ENCODE data around the gene ACSS2. TPM values are rescaled to one million over a fixed set of nuclear protein-coding genes. Genes with fewer than 3 reads are reported as not detected.

The ACSS2 gene, protein sequence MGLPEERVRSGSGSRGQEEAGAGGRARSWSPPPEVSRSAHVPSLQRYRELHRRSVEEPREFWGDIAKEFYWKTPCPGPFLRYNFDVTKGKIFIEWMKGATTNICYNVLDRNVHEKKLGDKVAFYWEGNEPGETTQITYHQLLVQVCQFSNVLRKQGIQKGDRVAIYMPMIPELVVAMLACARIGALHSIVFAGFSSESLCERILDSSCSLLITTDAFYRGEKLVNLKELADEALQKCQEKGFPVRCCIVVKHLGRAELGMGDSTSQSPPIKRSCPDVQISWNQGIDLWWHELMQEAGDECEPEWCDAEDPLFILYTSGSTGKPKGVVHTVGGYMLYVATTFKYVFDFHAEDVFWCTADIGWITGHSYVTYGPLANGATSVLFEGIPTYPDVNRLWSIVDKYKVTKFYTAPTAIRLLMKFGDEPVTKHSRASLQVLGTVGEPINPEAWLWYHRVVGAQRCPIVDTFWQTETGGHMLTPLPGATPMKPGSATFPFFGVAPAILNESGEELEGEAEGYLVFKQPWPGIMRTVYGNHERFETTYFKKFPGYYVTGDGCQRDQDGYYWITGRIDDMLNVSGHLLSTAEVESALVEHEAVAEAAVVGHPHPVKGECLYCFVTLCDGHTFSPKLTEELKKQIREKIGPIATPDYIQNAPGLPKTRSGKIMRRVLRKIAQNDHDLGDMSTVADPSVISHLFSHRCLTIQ
- total RNA-seq = 10 to 100 TPM; 45.6 to 47.7 TPM

GRCh38 chr20:34876406-34877282 lies at the start of gene ACSS2:
TSS of gene ACSS2 (plus strand) at chr20:34876612. CDS start at chr20:34876646, 34 bp downstream.
- CTCF ChIA-PET = interaction anchor here (0.7 to 5.7 kb wide), 13 partner anchors 8 to 271 kb away, joined by 3 to 139 read pairs (median 4); partner anchors contain the start of genes EDEM2, GSS and MYH7B
- peak within 1 kb of the TSS; percentile 80 for H3K27ac Mint-ChIP-seq
- POLR2A ChIA-PET = interaction anchor here (0.9 to 2.5 kb wide), 3 partner anchors 11 to 79 kb away, joined by 3 to 13 read pairs (median 3); partner anchors contain the start of genes GSS and MYH7B
- peaks cover 48% of the 10 kb centered on the region for H3K4me1 Mint-ChIP-seq (ENCODE audit: low read depth)
- H3K27me3 Mint-ChIP-seq = no peaks in the 10 kb centered on the region
- peak; percentile 99 for DNase-seq
- H3K9me3 Mint-ChIP-seq = no peaks in the 10 kb centered on the region
- H3K4me3 Mint-ChIP-seq = peak within 1 kb of the TSS; percentile 84
- no peaks in the 10 kb centered on the region for H3K36me3 Mint-ChIP-seq
- intact Hi-C loops (cut with micrococcal nuclease) = loop anchor here (1.0 to 10.0 kb wide), 5 partner anchors 15 to 738 kb away; partner anchors contain the start of genes NCOA6, SPAG4 and TRPC4AP

DNA sequence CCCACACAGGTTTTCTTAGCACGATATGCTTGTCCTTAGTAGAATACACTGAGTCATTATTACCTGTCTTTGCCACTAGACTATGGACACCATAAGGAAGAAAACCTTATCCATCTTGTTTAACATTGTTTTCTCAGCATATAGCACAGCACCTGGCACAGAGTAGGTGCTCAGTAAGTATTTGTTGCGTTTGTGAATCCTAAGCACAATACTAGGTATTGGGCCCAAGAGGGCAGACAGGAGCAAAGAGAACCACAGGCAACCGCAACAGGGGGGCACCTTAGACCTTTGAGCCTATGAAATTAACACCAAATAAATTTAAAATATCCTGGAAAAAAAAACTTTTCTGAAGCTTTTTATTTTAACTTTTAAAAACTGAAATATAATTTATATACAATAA lies 47.2 kb upstream of the ACSS2 start:
- intact Hi-C loops (cut with micrococcal nuclease) = loop anchor here (10.0 kb wide), 1 partner anchor 114 kb away; no protein-coding TSS in a partner anchor
- H3K4me3 Mint-ChIP-seq = no peak overlapping the region
- POLR2A ChIA-PET = no interaction called here

DNA sequence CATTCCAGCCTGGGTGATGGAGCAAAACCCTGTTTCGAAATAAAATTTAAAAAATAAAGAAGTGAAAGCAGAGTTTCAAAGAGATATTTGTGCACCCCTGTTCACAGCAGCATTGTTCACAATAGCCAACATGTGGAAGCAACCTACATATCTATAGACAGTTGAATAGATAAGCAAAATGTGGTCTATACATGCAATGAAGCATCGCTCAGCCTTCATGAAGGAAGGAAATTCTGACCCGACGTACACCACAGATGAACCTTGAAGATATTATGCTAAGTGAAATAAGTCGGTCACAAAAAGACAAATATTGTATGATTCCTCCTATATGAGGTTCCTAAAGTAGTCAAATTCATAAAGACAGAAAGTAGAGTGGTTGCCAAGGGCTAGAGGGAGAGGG lies 44.5 kb upstream of the ACSS2 start:
- Mint-ChIP-seq H3K27me3 (peaks cover 10% of the 10 kb centered on the region), H3K27ac (no peak overlapping the region), H3K9me3 (no peaks in the 10 kb centered on the region), H3K4me1 (ENCODE audit: low read depth) (no peaks in the 10 kb centered on the region), H3K4me3 (no peak overlapping the region), H3K36me3 (no peaks in the 10 kb centered on the region)
- intact Hi-C loops (cut with micrococcal nuclease) = loop anchor here (10.0 kb wide), 1 partner anchor 433 kb away; no protein-coding TSS in a partner anchor
- ChIA-PET CTCF (interaction anchor here (0.6 to 2.2 kb wide), 5 partner anchors 13 to 264 kb away, joined by 3 to 14 read pairs (median 5); partner anchors contain the start of genes GSS and MYH7B), POLR2A (no interaction called here)
- no peak for DNase-seq

More for the DNA sequence above, 47.2 kb upstream of the ACSS2 start:
- peaks cover 6% of the 10 kb centered on the region for H3K27me3 Mint-ChIP-seq
- DNase-seq = no peak
- CTCF ChIA-PET = no interaction called here
- no peak overlapping the region for H3K27ac Mint-ChIP-seq
- peaks cover 8% of the 10 kb centered on the region for H3K36me3 Mint-ChIP-seq
- peaks cover 10% of the 10 kb centered on the region for H3K4me1 Mint-ChIP-seq (ENCODE audit: low read depth)
- H3K9me3 Mint-ChIP-seq = no peaks in the 10 kb centered on the region

DNA sequence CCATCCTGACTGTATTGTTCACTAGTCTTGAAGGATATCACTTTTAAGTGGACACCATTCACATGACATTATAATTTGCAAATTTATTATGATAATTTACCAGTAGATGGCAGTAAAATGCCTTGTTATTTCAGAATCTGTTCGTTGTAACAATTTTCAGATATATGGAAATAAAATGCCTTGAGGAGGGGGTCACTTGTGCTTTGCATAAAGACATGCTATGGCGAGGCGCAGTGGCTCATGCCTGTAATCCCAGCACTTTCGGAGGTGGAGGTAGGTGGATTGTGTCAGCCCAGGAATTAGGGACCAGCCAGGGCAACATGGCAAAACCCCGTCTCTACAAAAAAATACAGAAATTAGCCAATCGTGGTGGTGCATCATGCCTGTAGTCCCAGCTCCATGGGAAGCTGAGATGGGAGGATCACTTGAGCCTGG lies 41.9 kb upstream of the ACSS2 start:
- POLR2A ChIA-PET = no interaction called here
- peak overlapping the region; percentile 42 for H3K27ac Mint-ChIP-seq
- no peaks in the 10 kb centered on the region for H3K36me3 Mint-ChIP-seq
- CTCF ChIA-PET = interaction anchor here (0.7 to 1.7 kb wide), 6 partner anchors 8 to 502 kb away, joined by 3 to 4 read pairs (median 3); partner anchors contain the start of genes GSS and MYH7B
- intact Hi-C loops (cut with micrococcal nuclease) = loop anchor here (1.0 to 10.0 kb wide), 4 partner anchors 40 to 430 kb away; no protein-coding TSS in a partner anchor
- no peak for DNase-seq
- H3K9me3 Mint-ChIP-seq = no peaks in the 10 kb centered on the region
- no peak overlapping the region for H3K4me3 Mint-ChIP-seq
- H3K4me1 Mint-ChIP-seq (ENCODE audit: low read depth) = no peaks in the 10 kb centered on the region
- peaks cover 10% of the 10 kb centered on the region for H3K27me3 Mint-ChIP-seq

GRCh38 chr20:34842143-34842542 lies 34.3 kb upstream of the ACSS2 start:
- Mint-ChIP-seq H3K4me1 (ENCODE audit: low read depth) (no peaks in the 10 kb centered on the region), H3K27me3 (no peaks in the 10 kb centered on the region), H3K27ac (no peak overlapping the region), H3K9me3 (no peaks in the 10 kb centered on the region), H3K36me3 (no peaks in the 10 kb centered on the region), H3K4me3 (no peak overlapping the region)
- POLR2A ChIA-PET = no interaction called here
- DNase-seq = no peak
- intact Hi-C loops (cut with micrococcal nuclease) = no loop called here
- CTCF ChIA-PET = no interaction called here

- CTCF ChIA-PET = no interaction called here
- Mint-ChIP-seq H3K4me1 (ENCODE audit: low read depth) (no peaks in the 10 kb centered on the region), H3K27me3 (no peaks in the 10 kb centered on the region), H3K4me3 (no peak overlapping the region), H3K27ac (no peak overlapping the region), H3K9me3 (no peaks in the 10 kb centered on the region), H3K36me3 (no peaks in the 10 kb centered on the region)
- intact Hi-C loops (cut with micrococcal nuclease) = no loop called here
- no peak for DNase-seq
- POLR2A ChIA-PET = no interaction called here
Observed at GRCh38 chr20:34843421-34843820, 33.0 kb upstream of the ACSS2 start.

DNA sequence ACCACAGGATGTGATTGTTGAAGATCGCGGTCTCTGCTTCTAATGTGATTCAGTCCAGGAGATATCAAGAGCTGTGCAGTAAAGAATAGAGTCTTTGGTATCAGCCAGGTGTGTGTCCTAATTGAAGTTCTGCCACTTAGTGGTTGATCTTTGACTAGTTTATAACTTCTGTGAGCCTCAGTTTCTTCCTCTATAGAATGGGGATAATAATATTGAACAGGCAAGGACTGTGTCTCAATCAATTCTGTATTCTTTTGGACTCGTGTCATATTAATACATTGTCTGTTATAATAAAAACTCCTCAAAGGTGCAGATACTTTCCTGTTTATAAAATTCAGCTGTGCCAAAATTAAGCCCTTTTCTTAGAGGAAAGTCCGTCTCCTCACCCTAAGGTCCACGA lies 27.8 kb upstream of the ACSS2 start:
- intact Hi-C loops (cut with micrococcal nuclease) = no loop called here
- no peak overlapping the region for H3K4me3 Mint-ChIP-seq
- no peak overlapping the region for H3K27ac Mint-ChIP-seq
- no peaks in the 10 kb centered on the region for H3K9me3 Mint-ChIP-seq
- peaks cover 5% of the 10 kb centered on the region for H3K36me3 Mint-ChIP-seq
- ChIA-PET POLR2A (no interaction called here), CTCF (no interaction called here)
- no peak for DNase-seq
- H3K4me1 Mint-ChIP-seq (ENCODE audit: low read depth) = no peaks in the 10 kb centered on the region
- no peaks in the 10 kb centered on the region for H3K27me3 Mint-ChIP-seq

DNA sequence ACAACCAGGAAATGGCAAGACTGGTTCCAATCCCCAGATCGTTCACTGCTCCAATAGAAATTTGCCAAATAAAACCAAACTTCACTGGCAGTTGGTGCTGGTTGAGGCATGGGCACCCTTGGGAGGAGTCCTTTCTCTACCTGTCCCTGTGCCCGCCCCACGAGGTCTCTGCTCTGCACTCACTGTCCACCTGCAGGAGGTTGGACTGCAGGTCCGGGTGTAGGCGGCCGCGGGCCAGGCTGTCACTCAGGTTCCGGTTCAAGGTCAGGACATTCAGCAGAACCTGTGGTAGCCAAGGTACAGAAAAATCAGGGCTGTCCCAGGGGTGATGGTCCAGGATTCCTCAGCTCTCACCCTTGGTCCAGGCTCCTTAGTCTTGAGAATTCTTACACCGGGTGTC lies 26.6 kb upstream of the ACSS2 start:
- DNase-seq = no peak
- POLR2A ChIA-PET = no interaction called here
- Mint-ChIP-seq H3K4me1 (ENCODE audit: low read depth) (no peaks in the 10 kb centered on the region), H3K27me3 (no peaks in the 10 kb centered on the region), H3K4me3 (no peak overlapping the region), H3K9me3 (no peaks in the 10 kb centered on the region), H3K36me3 (peaks cover 5% of the 10 kb centered on the region), H3K27ac (no peak overlapping the region)
- CTCF ChIA-PET = interaction anchor here (1.2 kb wide), 1 partner anchor 102 kb away, joined by 3 read pairs; no protein-coding TSS in a partner anchor
- intact Hi-C loops (cut with micrococcal nuclease) = no loop called here

GRCh38 chr20:34850969-34851368 lies 25.4 kb upstream of the ACSS2 start:
- Mint-ChIP-seq H3K9me3 (no peaks in the 10 kb centered on the region), H3K36me3 (peaks cover 5% of the 10 kb centered on the region), H3K27ac (no peak overlapping the region), H3K27me3 (no peaks in the 10 kb centered on the region), H3K4me1 (ENCODE audit: low read depth) (no peaks in the 10 kb centered on the region), H3K4me3 (no peak overlapping the region)
- DNase-seq = no peak
- POLR2A ChIA-PET = no interaction called here
- CTCF ChIA-PET = interaction anchor here (0.5 to 1.2 kb wide), 2 partner anchors 101 to 235 kb away, joined by 3 read pairs; no protein-coding TSS in a partner anchor
- intact Hi-C loops (cut with micrococcal nuclease) = no loop called here

DNA sequence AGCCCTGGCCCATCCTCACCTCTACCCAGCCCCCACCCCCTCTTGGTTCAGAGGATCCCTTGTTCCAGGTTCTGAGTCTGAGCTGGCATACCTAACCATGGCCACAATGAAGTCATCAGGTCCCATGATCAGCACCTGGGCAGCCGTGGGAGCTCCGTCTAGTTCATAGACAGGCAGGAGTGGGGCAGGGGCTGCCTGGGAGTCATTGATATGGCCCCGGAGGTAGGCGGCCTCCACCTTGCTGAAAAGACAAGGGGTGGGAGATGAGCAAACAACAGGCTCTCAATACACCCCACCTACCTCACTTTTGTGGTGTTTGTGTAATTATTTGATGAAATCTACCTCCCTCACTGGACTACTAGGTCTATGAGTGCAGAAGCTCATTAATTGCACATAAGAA lies 24.1 kb upstream of the ACSS2 start:
- Mint-ChIP-seq H3K27ac (no peak overlapping the region), H3K9me3 (no peaks in the 10 kb centered on the region), H3K4me3 (no peak overlapping the region), H3K4me1 (ENCODE audit: low read depth) (no peaks in the 10 kb centered on the region), H3K27me3 (no peaks in the 10 kb centered on the region), H3K36me3 (peaks cover 8% of the 10 kb centered on the region)
- ChIA-PET CTCF (no interaction called here), POLR2A (no interaction called here)
- intact Hi-C loops (cut with micrococcal nuclease) = no loop called here
- no peak for DNase-seq

DNA sequence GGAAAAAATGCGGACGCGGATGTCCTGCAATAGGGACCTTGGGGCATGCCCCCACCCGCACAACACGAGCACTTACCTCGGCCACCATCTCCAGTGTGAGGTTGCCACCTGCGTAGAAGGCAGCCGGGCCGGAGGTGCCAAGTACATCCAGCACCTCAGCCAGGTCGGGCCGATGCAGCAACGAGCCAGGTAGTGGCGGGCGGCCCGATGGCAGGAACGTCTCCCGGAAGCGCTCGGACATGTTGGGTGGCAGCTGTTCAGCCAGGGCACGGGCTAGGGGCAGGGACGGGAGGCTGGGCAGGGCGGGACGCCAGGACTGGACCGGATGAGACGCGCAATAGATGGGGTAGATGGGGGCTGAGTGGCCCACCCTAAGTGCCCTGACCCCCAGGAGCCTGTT lies 17.0 kb upstream of the ACSS2 start:
- CTCF ChIA-PET = interaction anchor here (0.9 kb wide), 1 partner anchor 470 kb away, joined by 3 read pairs; no protein-coding TSS in a partner anchor
- POLR2A ChIA-PET = no interaction called here
- Mint-ChIP-seq H3K4me3 (no peak overlapping the region), H3K27ac (no peak overlapping the region), H3K36me3 (peaks cover 7% of the 10 kb centered on the region), H3K27me3 (no peaks in the 10 kb centered on the region), H3K9me3 (no peaks in the 10 kb centered on the region), H3K4me1 (ENCODE audit: low read depth) (no peaks in the 10 kb centered on the region)
- DNase-seq = no peak
- intact Hi-C loops (cut with micrococcal nuclease) = no loop called here
